ENCODE results near the gene TMEM134.

- TF ChIP-seq, protein P1, sequence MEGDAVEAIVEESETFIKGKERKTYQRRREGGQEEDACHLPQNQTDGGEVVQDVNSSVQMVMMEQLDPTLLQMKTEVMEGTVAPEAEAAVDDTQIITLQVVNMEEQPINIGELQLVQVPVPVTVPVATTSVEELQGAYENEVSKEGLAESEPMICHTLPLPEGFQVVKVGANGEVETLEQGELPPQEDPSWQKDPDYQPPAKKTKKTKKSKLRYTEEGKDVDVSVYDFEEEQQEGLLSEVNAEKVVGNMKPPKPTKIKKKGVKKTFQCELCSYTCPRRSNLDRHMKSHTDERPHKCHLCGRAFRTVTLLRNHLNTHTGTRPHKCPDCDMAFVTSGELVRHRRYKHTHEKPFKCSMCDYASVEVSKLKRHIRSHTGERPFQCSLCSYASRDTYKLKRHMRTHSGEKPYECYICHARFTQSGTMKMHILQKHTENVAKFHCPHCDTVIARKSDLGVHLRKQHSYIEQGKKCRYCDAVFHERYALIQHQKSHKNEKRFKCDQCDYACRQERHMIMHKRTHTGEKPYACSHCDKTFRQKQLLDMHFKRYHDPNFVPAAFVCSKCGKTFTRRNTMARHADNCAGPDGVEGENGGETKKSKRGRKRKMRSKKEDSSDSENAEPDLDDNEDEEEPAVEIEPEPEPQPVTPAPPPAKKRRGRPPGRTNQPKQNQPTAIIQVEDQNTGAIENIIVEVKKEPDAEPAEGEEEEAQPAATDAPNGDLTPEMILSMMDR (IDR thresholded peaks at IDR 0.05; ENCODE audit: low read depth, low read length, poor library complexity, severe bottlenecking): no peak
- TF ChIP-seq EZH2phosphoT487 (IDR thresholded peaks at IDR 0.05; ENCODE audit: borderline replicate concordance, low read length): no peak
Observed at GRCh38 chr11:67495234-67496005, 26.4 kb upstream of the TMEM134 start.
